Aorta (tissue), 5 donors: Measurements from ENCODE around the gene TMEM52. TPM values are rescaled to one million over a fixed set of nuclear protein-coding genes. Genes with fewer than 3 reads are reported as not detected.
A peak's percentile ranks its signal among the peaks of the same experiment; 100 is the strongest.

Experiments used
- ATAC-seq: fragments of 200-7000 bp; cut with Tn5 transposase; one replicate; pipeline ENCODE4 v1.9.1; 2022; ENCODE audit warnings: moderate library complexity; ENCODE audit not compliant: low FRiP score
- DNase-seq, 2 donors: peaks; one replicate each; pipeline ENCODE4 v3.0.0-alpha.2; 2020
- H3K27ac ChIP-seq, 2 donors: one replicate each; pipeline ENCODE4 v1.5.1; 2013; ENCODE audit warnings: low read length in 2 of 2, mild to moderate bottlenecking in 2 of 2, moderate library complexity in 2 of 2, control low read depth in 1 of 2, inconsistent platforms in 1 of 2, low read depth in 1 of 2
- H3K27me3 ChIP-seq, 2 donors: one replicate each; pipeline ENCODE4 v1.6.1; 2013; ENCODE audit warnings: control low read depth in 1 of 2, low read length in 1 of 2, mild to moderate bottlenecking in 1 of 2, moderate library complexity in 1 of 2; ENCODE audit not compliant: insufficient read depth in 2 of 2, control insufficient read depth in 1 of 2
- H3K36me3 ChIP-seq, 2 donors: one replicate each; pipeline ENCODE4 v1.6.1; 2013; ENCODE audit warnings: control low read depth in 1 of 2, low read length in 1 of 2, mild to moderate bottlenecking in 1 of 2; ENCODE audit not compliant: insufficient read depth in 2 of 2, control insufficient read depth in 1 of 2
- H3K4me1 ChIP-seq, 2 donors: one replicate each; pipeline ENCODE4 v1.6.1; 2013; ENCODE audit warnings: low read length in 2 of 2, control low read depth in 1 of 2, mild to moderate bottlenecking in 1 of 2, moderate library complexity in 1 of 2; ENCODE audit not compliant: insufficient read depth in 2 of 2, control insufficient read depth in 1 of 2
- H3K4me3 ChIP-seq, 2 donors: one replicate each; pipeline ENCODE4 v1.5.1; 2013; ENCODE audit warnings: low read length in 2 of 2, control low read depth in 1 of 2, mild to moderate bottlenecking in 1 of 2
- H3K9me3 ChIP-seq: one replicate; pipeline ENCODE4 v1.6.1; 2013; ENCODE audit warnings: mild to moderate bottlenecking, low read length; ENCODE audit not compliant: control insufficient read depth
- WGBS, 2 donors: extraction: QIAGEN DNeasy Blood & Tissue Kit; methylation state at CpG; one replicate each; pipeline ENCODE4 v1.1.7; 2013; 5-methylcytosine and 5-hydroxymethylcytosine counted together
- intact Hi-C, 2 donors: fragments of 100-400 bp; cut with DNase I; formaldehyde crosslinking; loops; one replicate each; pipeline versions ENCODE4 v1.14.2 to v1.15.0; 2022
- polyA plus RNA-seq, 2 donors: library from polyadenylated mRNA; stranded (reverse); fragments of 200-250 nt; gene quantifications; one replicate each; pipeline ENCODE4 v1.2.3, GENCODE V29; 2013
- total RNA-seq, 2 donors: library from RNA; stranded (reverse); fragmentation: NEBNext Ultra II Directional; extraction: Animal tissue kit (Norgen Biotek cat#: 25700); gene quantifications; one replicate each; pipeline ENCODE4 v1.2.1, GENCODE V29; 2021
- donor health status: healthy with polysubstance abuse.
- donor health status: Bipolar disorder and iron deficiency.
- donor health status: DM: no; HTN: no; CAD: no.
- donor health status: DM: no; HTN: no; CAD: no.
- donor health status: DM: yes; HTN: yes; CAD: no.

TMEM52 gene
- total and polyA plus RNA-seq, 4 donors = 0.13 TPM; not detected in 3

GRCh38 chr1:1920057-1920607, 1.1 kb upstream of the TMEM52 start:
- DNase-seq = peak in 1 of 2 donors; percentile 26
- intact Hi-C loops = no loop called here
- Histone ChIP-seq H3K4me1 (no peaks in the 10 kb centered on the region), H3K36me3 (no peaks in the 10 kb centered on the region), H3K27ac (no peak overlapping the region), H3K27me3 (no peaks in the 10 kb centered on the region), H3K9me3 (no peaks in the 10 kb centered on the region), H3K4me3 (no peak overlapping the region)
- no peak for ATAC-seq
- WGBS, 2 donors = 87 to 88% methylated on average over 6 of the region's 6 CpGs

GRCh38 chr1:1919304-1920056, 401 bp upstream of the TMEM52 start:
- Histone ChIP-seq H3K9me3 (no peaks in the 10 kb centered on the region), H3K4me1 (no peaks in the 10 kb centered on the region), H3K27ac (no peak overlapping the region), H3K36me3 (no peaks in the 10 kb centered on the region), H3K27me3 (no peaks in the 10 kb centered on the region), H3K4me3 (no peak overlapping the region)
- DNase-seq = peak; percentile 99
- 19 to 27% methylated on average over 39 to 62 of the region's 62 CpGs for WGBS, 2 donors
- intact Hi-C loops = no loop called here
- ATAC-seq = peak; percentile 95

- H3K27ac ChIP-seq = no peak overlapping the region
- ATAC-seq (no peak), DNase-seq (peak; percentile 61 to 74)
- no peaks in the 10 kb centered on the region for H3K27me3 ChIP-seq
- intact Hi-C loops = no loop called here
- H3K9me3 ChIP-seq = no peaks in the 10 kb centered on the region
- 54 to 56% methylated on average over 44 to 46 of the region's 46 CpGs for WGBS, 2 donors
- H3K4me3 ChIP-seq = no peak overlapping the region
- H3K36me3 ChIP-seq = no peaks in the 10 kb centered on the region
- no peaks in the 10 kb centered on the region for H3K4me1 ChIP-seq
Measured at GRCh38 chr1:1917995-1918900, 831 bp downstream of the TMEM52 start.

- H3K4me3 ChIP-seq = no peak overlapping the region
- no peaks in the 10 kb centered on the region for H3K27me3 ChIP-seq
- H3K36me3 ChIP-seq = no peaks in the 10 kb centered on the region
- intact Hi-C loops = no loop called here
- WGBS, 2 donors = 94 to 97% methylated on average over 14 of the region's 14 CpGs
- no peak for ATAC-seq
- H3K9me3 ChIP-seq = no peaks in the 10 kb centered on the region
- DNase-seq = peak in 1 of 2 donors; percentile 44
- H3K27ac ChIP-seq = no peak overlapping the region
- no peaks in the 10 kb centered on the region for H3K4me1 ChIP-seq
Measured at GRCh38 chr1:1917304-1917976, 1.6 kb downstream of the TMEM52 start.

- no peak for ATAC-seq
- DNase-seq = peak; percentile 41 to 71
- Histone ChIP-seq H3K4me3 (no peak overlapping the region), H3K27ac (no peak overlapping the region), H3K36me3 (no peaks in the 10 kb centered on the region), H3K9me3 (no peaks in the 10 kb centered on the region), H3K4me1 (no peaks in the 10 kb centered on the region), H3K27me3 (no peaks in the 10 kb centered on the region)
- intact Hi-C loops = no loop called here
- 84 to 89% methylated on average over 19 of the region's 19 CpGs for WGBS, 2 donors
Measured at GRCh38 chr1:1916851-1917251, 2.2 kb downstream of the TMEM52 start.

GRCh38 chr1:1915911-1916840, 2.9 kb downstream of the TMEM52 start:
- whole genome bisulfite sequencing, 2 donors = 92 to 93% methylated on average over 23 of the region's 23 CpGs
- Histone ChIP-seq H3K27ac (no peak overlapping the region), H3K4me3 (no peak overlapping the region), H3K9me3 (no peaks in the 10 kb centered on the region), H3K36me3 (no peaks in the 10 kb centered on the region), H3K27me3 (no peaks in the 10 kb centered on the region), H3K4me1 (no peaks in the 10 kb centered on the region)
- no peak for ATAC-seq
- intact Hi-C loops = no loop called here
- peak; percentile 49 to 71 for DNase-seq

GRCh38 chr1:1914971-1915692, 3.9 kb downstream of the TMEM52 start, which contains the start of gene CALML6:
TSS of gene CALML6 (plus strand) at chr1:1915260. CDS start at chr1:1915281, 21 bp downstream.
- DNase-seq (peak; percentile 56 to 75), ATAC-seq (no peak)
- intact Hi-C loops = no loop called here
- H3K27ac ChIP-seq = no peak within 1 kb of the TSS
- H3K36me3 ChIP-seq = no peaks in the 10 kb centered on the region
- 70 to 79% methylated on average over 12 to 15 of the region's 15 CpGs for WGBS, 2 donors
- H3K27me3 ChIP-seq = no peaks in the 10 kb centered on the region
- H3K4me1 ChIP-seq = no peaks in the 10 kb centered on the region
- no peaks in the 10 kb centered on the region for H3K9me3 ChIP-seq
- H3K4me3 ChIP-seq = no peak within 1 kb of the TSS
